Adipose tissue (tissue), 3 donors: Measurements from ENCODE around the gene IFNK. TPM values are rescaled to one million over a fixed set of nuclear protein-coding genes. Genes with fewer than 3 reads are reported as not detected.

Source experiments
- H3K27ac ChIP-seq: one replicate; pipeline ENCODE4 v1.5.1; 2013; ENCODE audit warnings: low read depth, low read length
- WGBS, 3 donors: extraction: QIAGEN DNeasy Blood & Tissue Kit; methylation state at CpG; one replicate each; pipeline ENCODE4 v1.1.7; 2013; 5-methylcytosine and 5-hydroxymethylcytosine counted together
- polyA plus RNA-seq, 3 donors: library from polyadenylated mRNA; stranded (reverse); fragments of 200-250 nt; gene quantifications; one replicate each; pipeline ENCODE4 v1.2.3, GENCODE V29; 2013
- donor health status: healthy with polysubstance abuse.
- donor health status: Bipolar disorder and iron deficiency.
- donor health status: healthy.

The IFNK gene
- polyA plus RNA-seq, 3 donors: not detected

DNA sequence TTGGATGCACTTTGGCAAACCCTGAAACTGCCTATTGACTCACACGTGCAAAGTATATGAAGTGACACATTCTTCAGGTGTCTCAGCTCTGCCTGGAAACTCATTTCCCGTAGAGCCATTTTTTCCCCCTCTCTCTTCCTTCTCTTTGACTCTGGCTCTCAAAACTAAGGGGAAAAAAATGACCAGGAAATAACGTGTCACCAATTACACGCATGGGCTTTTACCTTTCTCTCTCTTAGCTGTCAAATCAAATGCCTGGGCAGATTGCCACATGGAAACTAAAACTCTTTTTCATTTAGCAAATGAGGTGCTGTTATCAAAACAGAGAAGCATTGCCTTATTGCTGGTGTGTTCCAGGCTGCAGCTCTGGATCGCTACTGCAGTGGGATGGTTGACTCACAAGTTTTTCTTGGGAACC, 18.3 kb upstream of the IFNK start:
- no peak overlapping the region for H3K27ac ChIP-seq
- 69 to 76% (median 70%) methylated on average over 5 of the region's 5 CpGs for WGBS, 3 donors

DNA sequence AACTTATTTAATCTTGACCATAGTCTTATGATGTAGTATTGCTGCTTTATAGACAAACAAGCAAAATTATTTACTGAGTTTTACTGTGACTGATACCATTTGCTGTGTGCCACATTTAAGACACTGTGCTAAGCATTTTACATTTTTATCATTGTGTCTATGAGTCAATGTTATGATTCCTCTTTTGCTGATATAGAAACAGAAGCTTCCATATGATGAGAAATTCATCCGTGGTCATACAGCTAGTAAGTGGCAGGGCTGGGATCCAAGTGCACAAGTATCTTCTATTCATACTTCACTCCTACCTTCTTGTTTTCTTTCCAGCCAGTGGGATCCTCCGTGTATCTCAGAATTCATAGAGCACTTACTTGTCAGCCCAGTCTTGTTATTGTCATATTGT, 17.1 kb upstream of the IFNK start:
- H3K27ac ChIP-seq: no peak overlapping the region
- WGBS, 3 donors: 46 to 78% (median 67%) methylated on average over 2 of the region's 2 CpGs

DNA sequence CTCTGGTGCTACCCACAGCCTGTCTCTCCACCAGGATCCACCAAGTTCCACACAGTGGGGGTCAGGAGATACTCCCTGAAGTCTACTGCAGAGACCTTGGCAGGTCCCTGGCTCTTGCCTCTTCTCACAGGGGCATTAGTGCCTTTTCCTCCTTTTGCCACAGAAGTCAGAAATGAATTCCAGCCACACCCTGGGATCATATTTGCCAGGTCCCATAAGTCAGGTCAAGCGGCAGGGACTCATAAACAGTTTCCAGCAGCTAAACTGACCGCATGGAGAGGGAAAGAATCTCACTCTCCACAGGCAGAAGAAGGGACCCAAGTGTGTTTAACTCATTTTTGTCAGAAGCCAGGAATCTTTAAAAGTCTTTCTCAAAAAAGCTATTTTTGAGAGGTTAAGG, 13.3 kb upstream of the IFNK start:
- WGBS, 3 donors: 89 to 92% (median 90%) methylated on average over 2 of the region's 2 CpGs
- no peak overlapping the region for H3K27ac ChIP-seq

DNA sequence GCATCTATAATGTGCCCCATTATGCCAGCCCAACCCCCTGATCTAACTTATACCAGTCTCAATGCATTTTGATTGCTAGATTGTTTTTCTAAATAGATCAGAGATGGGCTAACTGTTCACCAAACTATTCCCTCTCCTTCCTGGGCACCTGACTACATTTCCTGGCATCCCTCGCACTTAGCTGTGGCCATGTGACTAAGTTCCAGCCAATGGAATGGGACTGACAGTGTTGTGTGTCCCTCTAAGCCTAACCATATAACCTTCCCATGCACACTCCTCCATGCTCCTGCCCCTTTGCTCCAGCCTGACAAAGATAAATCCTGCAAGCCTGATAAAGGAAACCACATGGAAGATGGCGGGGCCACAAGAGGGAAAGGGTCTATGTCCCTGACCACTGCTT, 12.3 kb upstream of the IFNK start:
- 91 to 100% (median 94%) methylated on average over 2 of the region's 2 CpGs for WGBS, 3 donors
- no peak overlapping the region for H3K27ac ChIP-seq

DNA sequence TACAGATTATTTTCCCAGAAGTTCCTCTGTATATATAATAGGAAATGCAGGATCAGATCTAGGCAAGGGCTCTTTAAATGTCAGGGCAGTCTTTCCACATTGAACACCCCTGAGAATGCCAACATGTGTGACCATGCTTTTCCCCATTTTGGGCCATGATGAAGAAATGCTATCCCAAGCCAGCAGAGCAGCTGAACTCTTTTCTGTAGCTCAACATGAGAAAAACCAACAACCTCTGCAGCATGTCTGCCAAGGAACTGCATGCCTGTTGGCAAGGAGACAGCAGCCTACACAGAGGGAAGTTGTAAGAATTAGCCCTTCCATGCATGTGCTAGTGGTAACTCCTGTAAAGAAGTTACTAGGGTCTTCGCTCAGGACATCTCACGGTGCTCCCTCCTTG, 9.5 kb upstream of the IFNK start:
- 72 to 89% (median 79%) methylated on average over 2 of the region's 2 CpGs for WGBS, 3 donors
- H3K27ac ChIP-seq: no peak overlapping the region

DNA sequence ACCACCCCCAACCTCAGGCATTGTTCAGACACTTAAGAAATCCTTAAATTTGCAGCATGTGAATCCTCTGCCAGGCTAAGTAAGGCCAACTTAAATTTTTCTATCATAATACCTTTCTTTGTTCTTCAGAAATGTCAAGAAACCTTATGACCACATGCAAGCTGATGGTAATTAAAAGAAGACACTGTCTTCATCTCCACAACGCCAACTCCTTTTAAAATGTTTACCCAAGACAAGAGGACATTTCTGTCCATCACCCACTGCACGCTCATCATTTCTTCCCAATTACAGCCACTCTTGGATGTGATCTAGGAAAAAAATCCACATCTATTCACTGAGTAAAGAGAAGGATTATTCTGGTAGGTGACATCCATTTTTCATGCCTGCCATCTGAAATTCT, 6.1 kb upstream of the IFNK start:
- H3K27ac ChIP-seq: no peak overlapping the region
- 92 to 98% (median 97%) methylated on average over 2 of the region's 2 CpGs for WGBS, 3 donors

DNA sequence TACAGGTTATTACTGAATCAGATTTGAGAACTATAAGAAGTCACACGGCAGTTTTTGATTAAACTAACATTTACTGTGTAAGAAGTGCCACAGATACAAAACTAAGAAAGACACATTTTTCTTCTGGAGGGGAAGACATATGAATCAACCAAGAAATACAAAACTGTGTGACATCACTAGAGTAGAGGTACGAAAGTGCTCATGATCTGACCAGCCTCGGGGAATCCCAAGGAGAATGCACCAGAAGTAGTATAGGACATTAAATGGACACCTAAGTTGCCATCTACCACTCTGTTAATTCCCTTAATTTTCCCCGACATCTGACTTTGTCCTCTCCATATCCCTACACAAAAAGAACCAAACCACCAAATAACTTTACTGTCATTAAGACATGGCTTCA, 5.3 kb upstream of the IFNK start:
- no peak overlapping the region for H3K27ac ChIP-seq
- WGBS, 3 donors: 96 to 99% (median 96%) methylated on average over 4 of the region's 4 CpGs

DNA sequence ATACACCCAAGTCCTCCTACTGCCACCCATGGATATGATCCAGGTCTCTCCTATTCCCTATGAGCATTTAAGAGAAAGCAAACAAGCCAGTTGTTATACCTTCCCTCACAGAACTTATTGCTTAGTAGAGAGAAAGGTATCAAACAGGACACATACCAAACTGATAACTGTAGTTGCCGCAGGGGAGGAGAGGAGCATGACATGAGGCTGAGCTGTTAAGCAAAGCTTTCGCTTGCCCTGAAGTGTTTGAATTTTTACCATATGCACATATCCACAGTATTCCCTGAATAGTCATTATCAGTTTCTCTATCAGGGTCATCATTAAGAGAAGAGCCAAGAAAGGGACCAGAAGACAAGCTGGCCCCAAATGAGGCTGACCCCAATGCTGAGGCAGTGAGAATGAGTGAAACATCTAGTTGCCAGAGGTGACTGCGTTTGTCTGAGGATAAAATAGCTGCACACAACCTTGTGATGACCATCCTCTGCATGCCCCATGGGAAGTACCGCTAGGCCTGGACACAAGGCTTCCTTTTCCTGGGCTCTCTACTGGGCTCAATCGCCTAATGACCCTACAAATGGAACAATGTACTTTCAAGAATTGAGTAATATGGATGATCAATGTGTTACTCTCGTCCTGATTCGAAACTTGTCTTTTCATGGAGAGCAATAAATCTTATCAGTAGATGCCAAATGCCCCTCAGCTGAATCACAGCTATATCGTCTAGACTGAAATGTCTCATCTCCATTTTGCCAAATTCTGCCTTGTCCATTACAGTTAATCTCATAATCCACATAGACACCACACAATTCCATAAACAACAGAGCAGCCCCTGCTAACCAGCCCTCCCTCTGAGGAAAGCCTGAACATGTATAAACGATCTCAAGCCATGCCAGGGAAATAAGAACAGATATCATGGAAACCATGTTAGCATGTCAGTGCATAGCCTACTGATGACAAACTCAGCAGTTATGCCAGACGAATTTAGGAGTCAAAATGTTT, 4.3 kb upstream of the IFNK start:
- no peak overlapping the region for H3K27ac ChIP-seq
- WGBS, 3 donors: 84 to 93% (median 87%) methylated on average over 10 of the region's 10 CpGs

DNA sequence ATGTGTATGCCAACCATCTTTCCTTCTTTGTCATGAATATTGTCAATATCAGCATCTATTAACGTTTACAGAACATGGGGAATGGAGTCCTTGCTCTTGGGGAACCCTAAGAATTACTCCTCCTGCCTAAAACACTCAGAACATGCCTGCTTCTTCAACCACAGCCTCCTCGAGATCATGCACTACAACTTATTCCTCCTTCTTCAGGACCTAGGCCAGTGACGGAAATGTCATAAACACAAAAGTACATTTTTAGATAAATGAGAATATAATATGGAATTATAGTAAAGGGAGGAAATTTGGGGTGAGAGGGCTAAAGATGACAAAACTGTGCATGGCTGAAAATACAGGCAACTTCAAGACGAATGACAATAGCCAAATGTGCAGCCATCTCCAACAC, 3.1 kb upstream of the IFNK start:
- H3K27ac ChIP-seq: no peak overlapping the region
- 87 to 93% (median 89%) methylated on average over 4 of the region's 4 CpGs for WGBS, 3 donors

DNA sequence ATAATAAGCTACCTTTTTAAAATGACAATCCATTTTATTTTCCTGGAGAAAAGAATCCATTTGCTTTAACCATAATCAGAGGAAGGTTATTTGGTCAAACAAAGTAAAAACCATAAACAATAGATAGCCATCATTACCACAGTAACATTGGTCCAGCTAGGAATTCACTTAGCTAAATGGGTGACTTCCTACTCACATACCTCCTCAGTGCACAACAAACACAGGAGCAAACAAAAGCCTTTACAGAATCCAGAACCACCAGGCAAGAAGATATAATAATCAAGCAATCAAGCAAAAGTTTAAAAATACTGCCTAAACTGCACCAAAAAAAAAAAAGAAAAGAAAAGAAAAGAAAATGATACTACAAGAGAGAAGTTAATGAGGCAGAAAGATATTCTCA, 949 bp upstream of the IFNK start:
- no peak overlapping the region for H3K27ac ChIP-seq

DNA sequence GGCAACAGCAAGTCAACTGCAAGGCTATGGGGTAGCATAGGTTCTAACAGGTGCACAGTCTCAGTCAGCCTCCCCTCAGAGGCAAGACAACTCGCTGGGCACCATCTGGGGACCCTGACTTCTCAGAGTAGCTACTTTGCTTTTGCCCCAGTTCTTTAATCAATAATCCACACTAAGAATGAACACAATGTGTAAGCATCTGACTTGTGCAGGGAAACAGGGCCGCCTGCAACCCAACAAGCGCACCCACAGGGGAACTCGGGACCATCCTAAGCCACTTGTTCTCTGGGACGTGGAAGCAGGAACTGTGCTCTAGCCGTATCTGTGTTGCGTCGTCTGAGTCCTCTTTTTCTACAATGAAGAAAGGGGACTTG, 3.6 kb downstream of the IFNK start:
- 42 to 66% (median 48%) methylated on average over 8 of the region's 8 CpGs for WGBS, 3 donors
- no peak overlapping the region for H3K27ac ChIP-seq

DNA sequence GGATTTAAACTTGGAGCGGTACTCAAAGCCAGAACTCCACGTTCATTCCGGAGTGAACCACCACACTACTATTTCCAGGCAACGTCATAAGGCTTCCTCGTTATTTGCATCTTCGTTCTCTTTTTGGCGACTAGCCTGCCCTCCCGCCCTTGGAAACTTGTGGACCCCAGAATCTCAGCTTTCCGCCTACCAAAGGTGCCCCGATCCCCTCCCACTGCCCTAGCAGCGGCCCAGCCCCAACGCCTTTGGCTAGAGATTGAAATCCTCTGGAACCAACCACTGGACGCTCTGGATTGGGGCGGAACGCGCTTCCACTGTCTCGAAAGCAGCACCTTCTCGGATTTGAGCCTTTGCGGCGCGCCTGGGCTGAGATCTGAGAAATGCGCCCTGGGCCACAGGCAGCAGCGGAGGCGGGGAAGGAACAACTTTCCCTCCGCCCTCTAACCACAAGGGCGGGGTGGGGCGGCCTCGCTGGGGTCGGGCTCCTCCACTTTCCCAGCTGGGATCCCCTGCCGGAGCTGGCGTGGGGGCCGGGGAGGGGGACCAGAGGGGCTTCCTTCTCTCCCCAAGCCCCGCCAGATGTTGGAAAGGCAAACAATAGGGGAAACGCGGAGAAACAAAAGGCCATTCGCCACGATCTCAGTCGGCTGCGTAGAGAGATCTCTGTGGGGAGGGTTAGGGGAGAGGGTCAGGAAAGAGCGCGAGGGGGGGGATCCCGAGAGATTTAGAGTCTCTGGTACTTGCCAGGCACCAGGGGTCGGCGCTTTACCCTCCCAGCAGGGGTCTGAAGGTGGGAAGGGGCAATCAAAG, 4.2 kb downstream of the IFNK start:
- WGBS, 3 donors: 3 to 5% (median 3%) methylated on average over 44 of the region's 44 CpGs
- H3K27ac ChIP-seq: peak overlapping the region; percentile 73

DNA sequence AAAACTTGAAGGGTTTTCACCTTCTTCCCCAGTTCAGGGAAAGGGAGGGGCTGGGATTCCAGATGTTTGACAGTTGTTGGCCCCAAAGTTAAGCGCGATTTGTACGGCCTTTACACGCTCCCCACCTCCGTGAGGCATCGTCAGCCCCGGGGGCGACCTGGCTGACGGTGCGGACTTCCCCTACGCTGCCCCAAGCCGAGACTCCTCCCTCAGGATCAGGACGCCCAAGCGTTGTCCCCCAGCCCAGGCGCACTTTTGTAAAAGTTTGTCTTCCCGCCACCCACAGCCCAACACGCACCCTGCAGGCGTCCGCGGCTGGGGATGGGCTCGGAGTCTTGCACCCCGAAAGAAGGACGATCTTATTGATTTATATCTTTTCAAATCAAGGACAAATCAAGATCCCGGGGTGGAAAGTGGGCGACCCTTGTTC, 4.8 kb downstream of the IFNK start:
- peak overlapping the region; percentile 73 for H3K27ac ChIP-seq
- WGBS, 3 donors: 0 to 1% (median 0%) methylated on average over 25 of the region's 25 CpGs

DNA sequence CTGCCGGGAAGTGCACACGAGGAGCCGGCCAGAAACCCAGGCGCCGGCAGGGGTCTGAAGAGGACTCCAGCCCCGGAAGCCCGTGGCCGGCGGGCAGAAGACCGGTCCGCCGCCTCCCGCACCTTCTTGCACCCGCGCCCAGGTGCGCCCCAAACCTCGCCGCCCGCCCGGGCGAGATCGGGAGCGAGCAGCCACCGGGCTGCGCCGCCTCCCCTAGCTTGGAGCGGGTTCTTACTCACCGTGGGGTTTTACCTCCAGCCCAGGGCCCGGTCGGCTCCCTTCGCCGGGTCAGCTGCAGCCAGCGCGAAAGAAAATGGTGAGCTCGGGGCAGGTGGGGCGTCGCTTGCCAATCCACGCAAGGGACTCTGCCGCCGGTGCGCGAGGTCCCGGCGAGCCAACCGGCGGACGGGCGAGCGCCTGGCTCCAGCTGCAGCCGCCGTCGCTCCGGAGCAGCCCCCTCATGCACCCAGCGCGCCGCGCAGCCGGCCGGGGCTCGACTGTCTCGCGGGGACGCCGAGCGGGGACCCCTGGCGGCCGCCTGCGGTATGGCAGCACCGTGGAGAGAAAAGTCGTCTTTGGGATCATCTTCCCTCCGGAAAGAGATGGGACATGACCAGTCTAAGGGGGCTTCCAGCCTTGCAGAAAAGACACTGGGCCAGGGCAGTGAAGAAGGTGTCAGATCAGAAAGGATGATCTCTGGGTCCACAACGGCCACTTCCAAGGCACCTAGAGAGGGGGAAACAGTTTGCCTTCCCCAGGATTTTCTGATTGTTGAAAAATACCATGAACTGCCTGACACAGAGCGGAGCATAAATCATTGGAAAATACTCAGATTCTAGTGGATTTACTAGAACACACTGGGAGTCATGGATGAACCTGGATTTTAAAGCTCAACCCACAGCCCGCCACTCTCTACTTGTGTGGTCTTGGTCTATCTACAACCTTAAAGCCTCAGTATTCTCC, 5.5 kb downstream of the IFNK start, which contains the start of gene MOB3B:
TSS of gene MOB3B (minus strand) at position 499 of the 963 bp plus-strand sequence. CDS start 74,264 bp downstream, outside the sequence.
- WGBS, 3 donors: 3 to 4% (median 3%) methylated on average over 65 to 74 of the region's 74 CpGs
- H3K27ac ChIP-seq: peak within 1 kb of the TSS; percentile 73

DNA sequence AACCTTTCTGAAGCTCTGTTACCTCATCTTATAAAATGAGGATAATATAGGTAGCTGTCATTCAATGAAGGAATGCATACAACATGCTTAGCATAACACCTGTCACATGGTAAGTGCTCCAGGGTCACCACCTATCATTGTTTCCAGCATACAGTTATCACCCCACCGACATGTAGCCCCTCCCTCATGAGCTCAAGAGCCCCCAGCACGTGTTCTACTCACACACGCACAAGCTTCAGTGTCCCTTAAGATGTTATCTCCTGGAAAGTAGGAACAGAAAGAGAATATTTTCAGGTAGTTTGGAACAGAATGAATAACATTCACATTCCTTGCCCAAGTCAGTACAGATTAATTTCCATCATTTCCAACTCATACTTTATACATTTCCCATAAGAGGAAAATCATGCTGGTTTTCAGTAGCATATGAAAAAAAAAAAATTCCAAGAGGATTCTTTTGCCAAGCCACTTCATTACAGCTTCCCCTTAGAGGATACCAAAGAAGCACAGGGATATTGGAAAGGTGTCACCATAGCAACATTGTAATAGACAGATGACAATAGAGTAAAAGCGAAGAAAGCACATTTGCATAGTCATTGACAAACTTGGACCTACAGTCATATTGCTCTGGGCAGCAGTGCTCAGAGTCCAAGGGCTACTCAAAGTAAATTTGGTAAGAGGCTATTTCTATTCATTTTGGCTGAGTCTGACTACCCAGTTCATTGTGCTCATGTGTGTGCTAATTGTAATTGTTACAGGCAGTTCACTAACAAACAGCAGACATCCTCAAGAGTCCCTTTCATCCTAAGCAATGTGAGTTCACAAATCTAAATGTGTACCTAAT, 7.0 kb downstream of the IFNK start:
- 67 to 84% (median 78%) methylated on average over 4 of the region's 4 CpGs for WGBS, 3 donors
- H3K27ac ChIP-seq: no peak overlapping the region

DNA sequence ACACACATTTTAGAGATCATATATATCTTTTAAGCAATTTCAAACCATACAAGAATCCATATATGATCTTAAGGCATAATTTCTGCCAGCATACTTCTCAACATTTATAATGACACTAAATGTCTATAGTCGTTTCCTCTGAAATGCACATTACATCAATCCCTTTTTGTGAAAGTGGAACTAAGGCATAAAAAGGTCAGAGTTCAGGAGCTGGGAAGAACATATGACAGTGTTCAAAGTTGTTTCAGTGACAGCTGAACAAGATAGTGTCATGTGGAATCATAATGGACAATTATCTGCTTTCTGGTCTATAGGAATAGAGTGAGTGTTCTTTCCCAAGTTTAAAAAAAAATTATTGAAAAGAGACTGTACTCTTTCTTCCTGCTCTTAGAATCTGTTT, 8.0 kb downstream of the IFNK start:
- 68 to 81% (median 76%) methylated on average over 1 of the region's 1 CpG for WGBS, 3 donors

DNA sequence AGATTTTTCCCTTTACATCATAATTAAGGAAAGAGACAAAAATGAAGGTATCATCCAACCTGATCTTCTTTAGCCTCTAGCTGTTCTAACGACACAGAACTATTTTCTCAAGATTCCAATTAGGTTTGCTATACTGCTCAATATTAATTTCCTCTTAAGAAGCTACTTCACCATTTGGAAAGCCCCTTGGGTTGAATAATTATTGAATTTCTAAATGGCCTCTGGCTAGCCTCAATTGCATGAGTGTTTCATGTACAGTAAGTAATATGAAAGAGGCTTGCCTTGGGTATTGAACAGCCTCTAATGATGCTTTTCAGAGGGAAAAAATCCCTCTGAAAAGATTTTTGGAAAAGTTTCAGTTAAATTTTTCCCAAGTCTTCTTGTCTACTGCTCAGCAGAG, 9.2 kb downstream of the IFNK start:
- H3K27ac ChIP-seq: no peak overlapping the region
- 86 to 94% (median 88%) methylated on average over 1 of the region's 1 CpG for WGBS, 3 donors

More for the DNA sequence above, 8.0 kb downstream of the IFNK start:
- H3K27ac ChIP-seq: no peak overlapping the region
